Gastroesophageal sphincter (tissue), 3 donors: ENCODE measurements around the gene UQCRFS1.

Experiments
- POLR2AphosphoS5 ChIP-seq: sonication (generic); formaldehyde crosslinking; IDR thresholded peaks from one replicate; pipeline ENCODE4 v1.6.1; 2017; ENCODE audit warnings: antibody characterized with exemption
- TF ChIP-seq, protein P1 (sequence below), 4 experiments: fragments of 200-600 bp in 2 of 4; fragments of 450-650 bp in 2 of 4; sonication (generic) in 1 of 4; IDR thresholded peaks; one replicate each; pipeline ENCODE4 v1.5.1; 2017 to 2019; ENCODE audit warnings: antibody characterized with exemption in 4 of 4, mild to moderate bottlenecking in 2 of 4, moderate library complexity in 2 of 4

DNA sequence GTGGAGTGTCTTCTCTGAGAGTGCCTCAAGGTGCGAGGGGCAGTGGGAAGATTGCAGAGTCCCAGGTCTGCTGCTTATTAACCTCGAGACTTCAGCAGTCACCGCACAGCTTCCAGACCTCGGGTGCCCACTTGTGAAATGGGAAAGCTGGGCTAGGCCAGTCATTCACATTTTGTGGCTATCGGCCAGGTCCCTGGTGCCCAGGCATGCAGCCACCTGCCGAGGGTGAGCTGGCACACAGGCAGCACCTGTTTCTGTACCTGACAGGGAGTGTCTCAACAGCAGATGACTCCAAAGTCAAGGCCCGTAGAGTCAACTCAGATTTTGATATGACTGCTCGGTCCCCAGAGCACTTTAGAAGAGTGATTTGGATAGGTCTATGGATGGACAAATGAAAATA is 21.9 kb downstream of the UQCRFS1 start:
- no peak for TF ChIP-seq POLR2AphosphoS5
- TF ChIP-seq, protein P1, sequence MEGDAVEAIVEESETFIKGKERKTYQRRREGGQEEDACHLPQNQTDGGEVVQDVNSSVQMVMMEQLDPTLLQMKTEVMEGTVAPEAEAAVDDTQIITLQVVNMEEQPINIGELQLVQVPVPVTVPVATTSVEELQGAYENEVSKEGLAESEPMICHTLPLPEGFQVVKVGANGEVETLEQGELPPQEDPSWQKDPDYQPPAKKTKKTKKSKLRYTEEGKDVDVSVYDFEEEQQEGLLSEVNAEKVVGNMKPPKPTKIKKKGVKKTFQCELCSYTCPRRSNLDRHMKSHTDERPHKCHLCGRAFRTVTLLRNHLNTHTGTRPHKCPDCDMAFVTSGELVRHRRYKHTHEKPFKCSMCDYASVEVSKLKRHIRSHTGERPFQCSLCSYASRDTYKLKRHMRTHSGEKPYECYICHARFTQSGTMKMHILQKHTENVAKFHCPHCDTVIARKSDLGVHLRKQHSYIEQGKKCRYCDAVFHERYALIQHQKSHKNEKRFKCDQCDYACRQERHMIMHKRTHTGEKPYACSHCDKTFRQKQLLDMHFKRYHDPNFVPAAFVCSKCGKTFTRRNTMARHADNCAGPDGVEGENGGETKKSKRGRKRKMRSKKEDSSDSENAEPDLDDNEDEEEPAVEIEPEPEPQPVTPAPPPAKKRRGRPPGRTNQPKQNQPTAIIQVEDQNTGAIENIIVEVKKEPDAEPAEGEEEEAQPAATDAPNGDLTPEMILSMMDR (IDR thresholded peaks at IDR 0.05) = no peak
